ENCODE measurements around the gene CEP164. TPM values are rescaled to one million over a fixed set of nuclear protein-coding genes. Genes with fewer than 3 reads are reported as not detected.

CEP164 gene
- total RNA-seq, 1 donor from 2014 or later, result 40.1 TPM

DNA sequence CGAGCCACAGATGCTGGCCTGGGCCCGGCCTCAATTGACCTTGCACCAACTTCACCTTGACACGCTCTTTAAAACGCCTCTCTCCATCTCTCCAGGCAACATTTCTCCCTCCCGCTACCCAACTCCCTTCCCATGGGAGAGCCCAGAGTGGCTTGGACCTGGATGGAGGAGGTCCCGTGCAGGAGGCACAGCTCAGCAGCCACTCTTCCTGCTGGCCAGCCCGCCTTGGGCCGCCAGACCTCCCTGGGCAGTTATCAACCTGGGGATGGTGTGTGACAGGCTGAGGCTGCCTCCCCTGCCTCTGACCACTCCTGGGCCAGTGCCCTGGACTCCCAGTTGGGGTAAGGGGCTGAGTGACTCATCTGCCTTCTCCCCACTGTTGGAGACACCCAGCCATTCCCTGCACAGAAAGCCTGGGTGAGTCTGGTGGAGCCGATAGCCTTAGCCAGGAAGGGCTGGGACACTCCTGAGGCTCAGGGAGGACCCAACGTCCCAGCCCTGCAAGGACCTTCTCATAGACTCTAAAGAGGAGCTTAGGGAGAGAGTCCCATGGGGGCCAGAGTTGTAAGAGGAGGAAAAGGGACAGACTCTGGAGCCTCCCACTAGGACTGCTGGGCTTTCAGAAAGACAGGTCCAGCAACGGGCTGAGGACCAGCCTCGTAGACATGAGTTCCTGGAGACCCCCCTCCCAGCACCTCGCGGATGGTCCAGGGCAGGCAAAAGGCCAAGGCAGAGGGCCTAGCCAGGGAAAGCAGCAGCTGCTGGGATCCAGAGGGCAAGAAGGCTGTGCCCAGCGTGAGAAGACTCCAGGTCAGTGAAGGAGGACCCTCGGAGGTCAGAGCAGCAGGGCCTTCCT lies 131.7 kb downstream of the CEP164 start:
- no peak overlapping the region for H3K27ac Mint-ChIP-seq (ENCODE audit: unreplicated experiment)
- no peaks in the 10 kb centered on the region for H3K4me1 Mint-ChIP-seq (ENCODE audit: unreplicated experiment)
- no peak overlapping the region for H3K4me3 Mint-ChIP-seq (ENCODE audit: unreplicated experiment)
- TF ChIP-seq CTCF (IDR thresholded peaks at IDR 0.05), result no peak
- DNase-seq (ENCODE audit: extremely low spot score, unreplicated experiment), result no peak
- peaks cover 3% of the 10 kb centered on the region for H3K9me3 Mint-ChIP-seq (ENCODE audit: unreplicated experiment)
- no peaks in the 10 kb centered on the region for H3K36me3 Mint-ChIP-seq (ENCODE audit: unreplicated experiment)
- peaks cover 12% of the 10 kb centered on the region for H3K27me3 Mint-ChIP-seq (ENCODE audit: unreplicated experiment)

DNA sequence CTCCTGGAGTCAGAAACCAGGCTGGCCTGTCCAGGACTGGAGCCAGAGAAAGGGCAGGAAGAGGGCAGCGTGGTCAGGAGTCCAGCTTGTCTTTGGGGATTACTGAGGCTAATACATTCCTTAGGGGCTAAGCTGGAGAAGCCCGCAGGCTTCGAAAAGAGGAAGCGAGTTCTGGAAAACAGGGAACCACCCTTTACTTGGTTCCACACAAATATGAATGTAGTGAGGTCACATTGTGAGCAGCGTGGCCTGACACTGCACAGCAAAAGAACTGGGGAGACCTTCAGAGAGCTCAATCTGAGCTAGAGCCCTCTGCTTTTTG lies 132.3 kb downstream of the CEP164 start:
- DNase-seq (ENCODE audit: extremely low spot score, unreplicated experiment), result no peak
- Mint-ChIP-seq H3K27ac (ENCODE audit: unreplicated experiment) (no peak overlapping the region), H3K4me3 (ENCODE audit: unreplicated experiment) (no peak overlapping the region), H3K36me3 (ENCODE audit: unreplicated experiment) (no peaks in the 10 kb centered on the region), H3K4me1 (ENCODE audit: unreplicated experiment) (no peaks in the 10 kb centered on the region), H3K9me3 (ENCODE audit: unreplicated experiment) (no peaks in the 10 kb centered on the region), H3K27me3 (ENCODE audit: unreplicated experiment) (peaks cover 13% of the 10 kb centered on the region)
- TF ChIP-seq CTCF (IDR thresholded peaks at IDR 0.05), result no peak

DNA sequence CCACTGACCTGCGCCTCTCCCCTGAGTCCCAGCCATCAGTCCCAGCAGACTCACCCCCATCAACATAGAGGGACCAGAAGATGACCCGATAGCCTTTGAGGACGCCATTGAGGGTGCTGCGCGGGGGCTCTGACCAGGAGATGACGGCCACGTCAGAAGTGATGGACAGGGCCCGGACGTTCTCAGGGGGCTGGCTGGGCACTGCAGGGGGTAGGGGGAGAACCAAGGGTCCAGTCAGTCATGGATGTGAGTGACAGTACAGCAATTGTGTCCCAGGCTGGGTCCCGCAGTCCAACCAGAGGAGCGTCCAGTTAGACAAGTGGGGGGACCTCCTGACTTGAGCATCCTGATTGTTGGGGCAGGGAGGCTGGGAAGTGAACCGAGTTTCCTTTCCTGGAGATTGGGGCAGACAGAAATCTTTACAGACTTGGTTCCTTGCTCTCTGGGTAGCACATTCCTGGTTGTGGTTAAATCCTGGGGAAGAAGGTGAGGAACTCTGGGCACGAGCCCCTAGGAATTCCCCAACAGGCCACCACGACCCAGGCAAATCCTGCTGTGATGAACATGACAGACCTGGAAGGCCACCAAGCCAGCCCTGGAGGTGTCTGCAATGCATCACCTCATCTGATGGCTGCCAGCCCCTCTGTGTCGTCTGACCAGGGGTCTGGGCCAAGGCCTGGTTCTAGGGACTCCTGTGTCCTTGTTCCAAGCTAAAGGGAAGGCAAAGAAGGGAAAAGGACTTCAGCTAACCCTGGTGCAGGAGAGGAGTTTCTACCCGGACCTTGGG lies 133.9 kb downstream of the CEP164 start:
- DNase-seq (ENCODE audit: extremely low spot score, unreplicated experiment), result no peak

DNA sequence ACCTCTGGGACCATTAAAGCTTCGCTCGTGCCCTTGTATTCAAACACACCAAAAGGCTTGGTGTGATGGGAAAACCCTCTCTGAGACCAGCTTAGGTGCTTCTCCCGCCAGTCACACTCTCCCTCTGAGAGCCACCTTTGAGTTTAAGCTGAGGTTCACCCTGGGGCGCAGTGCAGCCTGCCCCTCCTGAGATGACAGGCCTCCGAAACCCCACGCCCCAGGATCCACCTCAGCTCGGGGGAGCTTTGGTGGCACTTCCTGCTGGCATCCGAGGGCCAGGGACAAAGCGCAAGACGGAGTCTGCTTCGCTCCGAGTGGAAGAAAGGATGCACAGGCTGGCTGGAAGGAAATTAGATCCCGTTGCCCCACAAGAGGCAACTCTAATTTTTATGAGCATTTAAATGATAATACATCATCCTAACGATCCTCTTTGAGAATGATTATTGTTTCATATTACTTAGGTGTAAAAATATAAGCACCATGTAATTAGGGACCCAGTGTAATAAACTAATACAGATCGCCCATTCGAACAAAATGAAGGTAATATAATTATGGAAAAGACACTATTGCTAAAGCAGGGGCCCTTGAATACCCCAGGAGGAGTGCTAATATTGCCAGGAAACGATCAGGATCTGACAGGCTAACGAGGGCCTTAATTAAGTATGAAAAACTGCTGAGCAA lies 134.7 kb downstream of the CEP164 start:
- no peaks in the 10 kb centered on the region for H3K36me3 Mint-ChIP-seq (ENCODE audit: unreplicated experiment)
- DNase-seq (ENCODE audit: extremely low spot score, unreplicated experiment), result no peak
- H3K9me3 Mint-ChIP-seq (ENCODE audit: unreplicated experiment), result no peaks in the 10 kb centered on the region
- TF ChIP-seq CTCF (IDR thresholded peaks at IDR 0.05), result no peak
- H3K4me1 Mint-ChIP-seq (ENCODE audit: unreplicated experiment), result no peaks in the 10 kb centered on the region
- H3K4me3 Mint-ChIP-seq (ENCODE audit: unreplicated experiment), result no peak overlapping the region
- peaks cover 17% of the 10 kb centered on the region for H3K27me3 Mint-ChIP-seq (ENCODE audit: unreplicated experiment)
- H3K27ac Mint-ChIP-seq (ENCODE audit: unreplicated experiment), result no peak overlapping the region

More for the DNA sequence above, 133.9 kb downstream of the CEP164 start:
- Mint-ChIP-seq H3K4me3 (ENCODE audit: unreplicated experiment) (no peak overlapping the region), H3K36me3 (ENCODE audit: unreplicated experiment) (no peaks in the 10 kb centered on the region), H3K4me1 (ENCODE audit: unreplicated experiment) (no peaks in the 10 kb centered on the region), H3K9me3 (ENCODE audit: unreplicated experiment) (no peaks in the 10 kb centered on the region), H3K27ac (ENCODE audit: unreplicated experiment) (no peak overlapping the region), H3K27me3 (ENCODE audit: unreplicated experiment) (peaks cover 17% of the 10 kb centered on the region)
- no peak for TF ChIP-seq CTCF (IDR thresholded peaks at IDR 0.05)

DNA sequence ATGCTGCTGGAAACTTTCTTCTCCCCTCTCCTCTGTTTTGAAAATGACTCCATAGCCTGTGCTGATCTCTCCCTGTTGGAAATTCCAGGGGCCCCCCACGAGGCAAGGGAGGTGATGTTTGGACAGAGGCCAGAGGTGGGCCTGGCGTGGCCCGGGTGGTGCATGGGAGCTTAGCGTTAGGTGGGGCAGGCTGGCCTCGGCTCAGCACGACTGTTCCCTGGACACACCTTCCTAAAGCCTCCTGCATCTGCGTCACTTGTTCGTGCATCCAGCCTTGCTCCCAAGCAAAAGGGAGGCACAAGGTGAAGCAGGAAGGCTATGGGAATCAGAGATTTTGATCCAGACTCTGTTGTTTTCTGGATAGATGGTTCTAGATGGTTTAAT lies 135.2 kb downstream of the CEP164 start:
- no peak for DNase-seq (ENCODE audit: extremely low spot score, unreplicated experiment)
- no peak for TF ChIP-seq CTCF (IDR thresholded peaks at IDR 0.05)
- Mint-ChIP-seq H3K27me3 (ENCODE audit: unreplicated experiment) (peaks cover 21% of the 10 kb centered on the region), H3K4me1 (ENCODE audit: unreplicated experiment) (no peaks in the 10 kb centered on the region), H3K36me3 (ENCODE audit: unreplicated experiment) (no peaks in the 10 kb centered on the region), H3K4me3 (ENCODE audit: unreplicated experiment) (no peak overlapping the region), H3K27ac (ENCODE audit: unreplicated experiment) (no peak overlapping the region), H3K9me3 (ENCODE audit: unreplicated experiment) (no peaks in the 10 kb centered on the region)
